SH-SY5Y (cell line): Measurements from ENCODE around the gene CCDC91.

Experiments used
- GATA2 ChIP-seq: IDR thresholded peaks from 2 replicates; pipeline ENCODE4 v1.6.1; 2011; ENCODE audit warnings: mild to moderate bottlenecking, low read depth, low read length
- GATA3 ChIP-seq: IDR thresholded peaks from 2 replicates; pipeline ENCODE4 v1.6.1; 2011; ENCODE audit warnings: low read depth, mild to moderate bottlenecking, low read length, moderate library complexity

GRCh38 chr12:28172434-28173030 is 17.7 kb upstream of the CCDC91 start:
- TF ChIP-seq GATA3 (no peak), GATA2 (no peak)
